Naive thymus-derived CD4-positive, alpha-beta T cell (primary cell): ENCODE measurements around the gene PDE5A. TPM values are rescaled to one million over a fixed set of nuclear protein-coding genes. Genes with fewer than 3 reads are reported as not detected.

Experiments used
- ATAC-seq: fragments of 150-1000 bp; cut with Tn5 transposase; 2 replicates; pipeline ENCODE4 v1.10.0; 2021; ENCODE audit warnings: mild to moderate bottlenecking, moderate library complexity
- CTCF ChIA-PET: fragments of 350-600 bp; sonication (Branson Sonifier 250); formaldehyde crosslinking; loops from one replicate; lab custom pipeline; 2021; ENCODE audit warnings: antibody characterized with exemption; lab: Charles Lee
- POLR2A ChIA-PET: fragments of 350-600 bp; sonication (Branson Sonifier 250); formaldehyde crosslinking; loops from one replicate; lab custom pipeline; 2021; ENCODE audit warnings: antibody characterized with exemption, inconsistent platforms; lab: Charles Lee
- DNase-seq, 9 donors: peaks; one replicate each; pipeline versions ENCODE4 v3.0.0 to v3.0.0-alpha.2; 2020 to 2022; ENCODE audit warnings: mixed read lengths in 1 of 9
- H3K27ac ChIP-seq: one replicate; pipeline ENCODE4 v1.7.0; 2013; ENCODE audit warnings: mild to moderate bottlenecking, low read depth, low read length, moderate library complexity
- H3K27me3 ChIP-seq, 2 donors: one replicate each; pipeline ENCODE4 v1.7.0; 2013; ENCODE audit warnings: low read length in 2 of 2, mild to moderate bottlenecking in 2 of 2, moderate library complexity in 2 of 2; ENCODE audit not compliant: control insufficient read depth in 2 of 2, insufficient read depth in 2 of 2
- H3K36me3 ChIP-seq, 3 experiments: 1 replicate in 2 of 3; 2 replicates in 1 of 3; pipeline ENCODE4 v1.7.0; 2013; ENCODE audit warnings: low read length in 3 of 3, mild to moderate bottlenecking in 3 of 3, moderate library complexity in 1 of 3; ENCODE audit not compliant: insufficient read depth in 3 of 3, control insufficient read depth in 2 of 3
- H3K4me1 ChIP-seq, 2 donors: one replicate each; pipeline ENCODE4 v1.7.0; 2013; ENCODE audit warnings: low read length in 2 of 2, mild to moderate bottlenecking in 2 of 2, moderate library complexity in 1 of 2; ENCODE audit not compliant: control insufficient read depth in 2 of 2, insufficient read depth in 2 of 2
- H3K4me3 ChIP-seq: 2 replicates; pipeline ENCODE4 v1.7.0; 2013; ENCODE audit warnings: mild to moderate bottlenecking, low read length
- H3K9me3 ChIP-seq, 3 experiments: 1 replicate in 2 of 3; 2 replicates in 1 of 3; pipeline ENCODE4 v1.7.0; 2013; ENCODE audit warnings: low read length in 3 of 3; ENCODE audit not compliant: control insufficient read depth in 2 of 3
- H3K27ac Mint-ChIP-seq, 9 donors: one replicate each; pipeline ENCODE4 v1.8.0; 2020 to 2022; ENCODE audit warnings: mixed read lengths in 9 of 9, mild to moderate bottlenecking in 8 of 9, moderate library complexity in 5 of 9, inconsistent platforms in 2 of 9
- H3K27me3 Mint-ChIP-seq, 5 donors: one replicate each; pipeline ENCODE4 v1.8.0; 2021 to 2022; ENCODE audit warnings: mixed read lengths in 5 of 5, mild to moderate bottlenecking in 1 of 5
- H3K36me3 Mint-ChIP-seq, 5 donors: one replicate each; pipeline ENCODE4 v1.8.0; 2020 to 2022; ENCODE audit warnings: mixed read lengths in 5 of 5, mild to moderate bottlenecking in 3 of 5, inconsistent platforms in 1 of 5
- H3K4me1 Mint-ChIP-seq, 7 donors: one replicate each; pipeline ENCODE4 v1.8.0; 2020 to 2022; ENCODE audit warnings: mixed read lengths in 7 of 7, mild to moderate bottlenecking in 3 of 7, inconsistent platforms in 1 of 7
- H3K4me3 Mint-ChIP-seq, 10 donors: one replicate each; pipeline ENCODE4 v1.8.0; 2020 to 2022; ENCODE audit warnings: mild to moderate bottlenecking in 10 of 10, mixed read lengths in 10 of 10, moderate library complexity in 6 of 10, inconsistent platforms in 2 of 10
- H3K9me3 Mint-ChIP-seq, 11 donors: one replicate each; pipeline ENCODE4 v1.8.0; 2020 to 2022; ENCODE audit warnings: mixed read lengths in 11 of 11, mild to moderate bottlenecking in 4 of 11, inconsistent platforms in 1 of 11, moderate library complexity in 1 of 11
- intact Hi-C, 2 donors: fragments of 100-400 bp; cut with micrococcal nuclease; formaldehyde crosslinking; loops; one replicate each; pipeline ENCODE4 v1.15.1; 2023
- polyA plus RNA-seq, 2 donors: library from polyadenylated mRNA; unstranded; fragments of 300-500 nt; fragmentation: Illumina TruSeq; gene quantifications; one replicate each; pipeline ENCODE4 v1.2.3, GENCODE V29; 2021
- total RNA-seq, 6 experiments: library from RNA in 5 of 6; stranded (reverse) in 5 of 6; gene quantifications; 1 replicate in 5 of 6; 2 replicates in 1 of 6; pipeline ENCODE4 v1.2.3 and lab custom pipeline; 2021 to 2026

Gene PDE5A
- total and polyA plus RNA-seq, 7 experiments from 2014 or later: 0.21 to 2.6 (median 0.65) TPM

- POLR2A ChIA-PET: no interaction called here
- no peak overlapping the region for H3K4me3 Mint-ChIP-seq
- Histone ChIP-seq H3K27me3 (no peaks in the 10 kb centered on the region), H3K9me3 (no peaks in the 10 kb centered on the region), H3K36me3 (no peaks in the 10 kb centered on the region), H3K4me1 (no peaks in the 10 kb centered on the region), H3K27ac (no peak overlapping the region), H3K4me3 (no peak overlapping the region)
- H3K36me3 Mint-ChIP-seq: peaks cover 11 to 52% (median 33%) of the 10 kb centered on the region in 5 donors
- peaks cover 0 to 4% (median 0%) of the 10 kb centered on the region in 11 donors for H3K9me3 Mint-ChIP-seq
- H3K27ac Mint-ChIP-seq: no peak overlapping the region
- ATAC-seq (no peak), DNase-seq (no peak)
- intact Hi-C loops: no loop called here
- CTCF ChIA-PET: no interaction called here
- H3K27me3 Mint-ChIP-seq: no peaks in the 10 kb centered on the region
- H3K4me1 Mint-ChIP-seq: peaks cover 0 to 6% (median 0%) of the 10 kb centered on the region in 7 donors
Observed at GRCh38 chr4:119536572-119537528, 91.8 kb downstream of the PDE5A start.

DNA sequence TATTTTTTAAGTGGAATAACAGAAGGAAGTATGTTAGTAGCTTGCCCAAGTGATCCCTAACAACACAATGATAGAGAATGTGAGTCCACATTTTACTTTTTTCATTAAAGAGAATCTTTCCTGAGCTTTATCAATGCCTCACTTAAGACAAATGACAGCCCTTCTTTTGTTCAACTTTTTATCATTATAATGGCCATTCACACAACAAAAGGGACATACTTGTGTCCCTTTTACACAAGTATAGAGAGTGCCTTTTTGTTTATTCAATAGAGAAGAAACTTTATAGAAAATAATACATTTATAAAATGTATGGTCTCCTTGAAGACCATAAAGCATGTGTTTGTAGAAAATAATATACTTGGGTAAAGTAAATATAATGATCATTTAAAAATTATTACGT lies 96.3 kb downstream of the PDE5A start:
- ATAC-seq (no peak), DNase-seq (no peak)
- H3K27ac ChIP-seq: no peak overlapping the region
- Mint-ChIP-seq H3K27ac (no peak overlapping the region), H3K36me3 (peaks cover 9 to 59% (median 40%) of the 10 kb centered on the region in 5 donors), H3K27me3 (no peaks in the 10 kb centered on the region), H3K4me1 (peaks cover 0 to 4% (median 0%) of the 10 kb centered on the region in 7 donors), H3K9me3 (peaks cover 0 to 4% (median 0%) of the 10 kb centered on the region in 11 donors), H3K4me3 (no peak overlapping the region)
- no peaks in the 10 kb centered on the region for H3K4me1 ChIP-seq
- no peaks in the 10 kb centered on the region for H3K36me3 ChIP-seq
- ChIA-PET POLR2A (no interaction called here), CTCF (no interaction called here)
- H3K4me3 ChIP-seq: no peak overlapping the region
- H3K27me3 ChIP-seq: no peaks in the 10 kb centered on the region
- H3K9me3 ChIP-seq: no peaks in the 10 kb centered on the region
- intact Hi-C loops: no loop called here

DNA sequence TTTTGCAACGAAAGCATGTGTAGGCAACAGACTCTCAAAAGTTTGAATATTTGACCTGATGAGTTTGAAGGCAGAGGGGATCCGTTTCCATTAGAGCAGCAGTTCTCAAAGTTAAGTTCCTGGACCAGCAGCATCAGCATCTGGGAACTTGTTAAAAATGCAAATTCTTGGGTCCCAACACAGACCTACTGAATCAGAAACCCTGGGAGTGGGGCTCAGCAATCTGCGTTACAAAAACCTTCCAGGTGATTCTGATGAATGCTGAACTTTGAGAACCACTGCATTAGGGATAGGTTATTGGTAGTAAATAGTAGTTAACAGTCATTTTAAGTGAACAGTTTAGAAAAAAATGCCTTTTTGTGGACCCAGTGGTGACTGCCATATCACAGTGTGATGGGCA lies 98.8 kb downstream of the PDE5A start:
- Mint-ChIP-seq H3K4me1 (no peaks in the 10 kb centered on the region), H3K27me3 (no peaks in the 10 kb centered on the region), H3K9me3 (peaks cover 0 to 2% (median 0%) of the 10 kb centered on the region in 11 donors), H3K36me3 (peaks cover 3 to 47% (median 25%) of the 10 kb centered on the region in 5 donors), H3K4me3 (no peak overlapping the region), H3K27ac (no peak overlapping the region)
- CTCF ChIA-PET: no interaction called here
- no peak for ATAC-seq
- Histone ChIP-seq H3K27me3 (no peaks in the 10 kb centered on the region), H3K27ac (no peak overlapping the region), H3K9me3 (no peaks in the 10 kb centered on the region), H3K4me1 (no peaks in the 10 kb centered on the region), H3K36me3 (no peaks in the 10 kb centered on the region), H3K4me3 (no peak overlapping the region)
- no peak for DNase-seq
- intact Hi-C loops: no loop called here
- POLR2A ChIA-PET: no interaction called here

DNA sequence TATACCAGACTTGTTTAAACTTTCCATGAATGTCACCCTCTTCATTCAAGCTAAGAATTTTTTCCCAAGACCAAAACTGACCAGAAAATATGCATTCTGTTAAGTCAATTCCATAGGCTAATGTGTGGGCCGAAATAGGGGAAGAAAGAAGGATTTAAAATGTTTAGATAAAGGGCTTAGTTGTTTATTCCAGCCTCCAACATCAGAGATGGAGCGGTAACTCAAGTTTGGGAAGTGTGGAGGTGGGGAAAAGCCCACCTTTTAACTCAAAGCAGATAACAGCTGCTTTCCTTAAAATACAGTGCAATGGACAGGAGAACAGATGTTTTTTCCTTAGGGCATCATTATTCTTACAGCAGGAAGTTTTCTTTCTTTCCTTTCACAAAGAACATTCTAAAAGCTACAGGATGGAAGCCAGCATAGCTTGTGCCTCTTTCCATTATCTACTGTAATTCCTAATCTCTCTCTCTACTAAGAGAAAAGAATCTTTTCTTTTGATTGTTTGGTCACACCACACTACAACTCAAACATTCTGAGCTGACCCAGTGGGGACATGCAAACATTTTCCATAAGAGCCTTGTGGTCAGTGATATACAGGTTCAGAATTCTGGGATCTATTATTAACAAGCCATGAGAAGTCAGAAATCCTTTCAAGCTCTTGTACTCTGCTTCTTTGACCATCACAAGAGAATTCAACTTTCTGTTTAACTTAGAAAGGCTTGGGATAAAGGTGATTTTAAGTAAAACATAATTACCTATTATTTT lies 101.6 kb downstream of the PDE5A start:
- no peaks in the 10 kb centered on the region for H3K36me3 ChIP-seq
- no peak overlapping the region for H3K4me3 Mint-ChIP-seq
- H3K27me3 ChIP-seq: no peaks in the 10 kb centered on the region
- ChIA-PET CTCF (no interaction called here), POLR2A (no interaction called here)
- DNase-seq: no peak
- H3K4me3 ChIP-seq: no peak overlapping the region
- no peak overlapping the region for H3K27ac ChIP-seq
- H3K27me3 Mint-ChIP-seq: no peaks in the 10 kb centered on the region
- peaks cover 0 to 38% (median 13%) of the 10 kb centered on the region in 5 donors for H3K36me3 Mint-ChIP-seq
- no peaks in the 10 kb centered on the region for H3K9me3 Mint-ChIP-seq
- no peak overlapping the region for H3K27ac Mint-ChIP-seq
- intact Hi-C loops: no loop called here
- H3K4me1 Mint-ChIP-seq: peaks cover 0 to 8% (median 0%) of the 10 kb centered on the region in 7 donors
- H3K9me3 ChIP-seq: no peaks in the 10 kb centered on the region
- ATAC-seq: no peak
- H3K4me1 ChIP-seq: no peaks in the 10 kb centered on the region

- Mint-ChIP-seq H3K4me1 (peaks cover 0 to 8% (median 0%) of the 10 kb centered on the region in 7 donors), H3K4me3 (no peak overlapping the region), H3K36me3 (peaks cover 0 to 37% (median 15%) of the 10 kb centered on the region in 5 donors), H3K27me3 (no peaks in the 10 kb centered on the region), H3K9me3 (no peaks in the 10 kb centered on the region), H3K27ac (no peak overlapping the region)
- DNase-seq (no peak), ATAC-seq (no peak)
- Histone ChIP-seq H3K4me3 (no peak overlapping the region), H3K27me3 (no peaks in the 10 kb centered on the region), H3K4me1 (no peaks in the 10 kb centered on the region), H3K9me3 (no peaks in the 10 kb centered on the region), H3K27ac (no peak overlapping the region), H3K36me3 (no peaks in the 10 kb centered on the region)
- intact Hi-C loops: no loop called here
- ChIA-PET POLR2A (no interaction called here), CTCF (no interaction called here)
Observed at GRCh38 chr4:119525771-119526712, 102.6 kb downstream of the PDE5A start.
